Hematopoietic multipotent progenitor cell treated with erythropoietin and hydrocortisone succinate and interleukin-3 and kit ligand, for 6 days (in vitro differentiated cells): ENCODE measurements around the gene PITPNB.

Experiments used
- DNase-seq: peaks from one replicate; pipeline ENCODE4 v3.0.0-alpha.2; 2015

The PITPNB gene

GRCh38 chr22:27878541-27878940, 40.5 kb downstream of the PITPNB start:
- DNase-seq = no peak

- DNase-seq = no peak
Measured at GRCh38 chr22:27877501-27877900, 41.6 kb downstream of the PITPNB start.

DNA sequence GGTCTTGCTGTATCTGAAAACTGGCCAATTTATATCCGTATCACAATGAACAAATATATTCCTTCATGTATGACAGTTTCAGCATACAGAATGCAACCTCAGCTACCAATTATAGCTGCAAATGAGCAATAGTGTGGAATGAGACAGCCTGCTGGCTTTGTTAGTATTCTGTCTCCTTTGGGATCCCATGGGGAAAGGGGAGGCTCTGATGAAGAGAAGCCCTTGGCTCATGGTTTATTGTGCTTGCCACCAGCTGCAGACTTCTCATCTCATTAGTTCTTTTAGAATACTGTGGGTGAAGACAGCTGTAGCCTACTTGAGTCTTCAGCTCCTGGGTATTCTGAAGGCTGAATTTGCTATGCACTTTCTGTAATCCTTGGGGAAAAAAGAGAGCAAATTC, 42.4 kb downstream of the PITPNB start:
- DNase-seq = no peak

DNA sequence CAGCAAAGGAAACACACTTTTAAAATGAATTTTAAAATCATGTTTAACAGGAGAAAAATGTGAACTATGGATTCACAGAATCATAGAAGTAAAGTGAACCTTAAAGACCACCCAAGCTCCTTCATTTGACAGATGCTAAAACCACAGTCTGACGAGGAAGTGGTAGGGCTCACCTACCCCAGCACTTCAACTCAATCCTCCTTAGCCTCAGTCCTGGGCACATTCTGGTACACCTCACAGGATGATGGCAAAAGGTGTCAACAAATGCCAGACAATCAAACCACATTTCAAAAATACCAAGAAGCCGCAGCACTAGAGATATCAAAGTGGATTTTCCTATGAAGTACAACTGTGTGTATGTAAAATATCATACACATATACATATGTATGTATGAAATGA, 43.1 kb downstream of the PITPNB start:
- DNase-seq = no peak

DNA sequence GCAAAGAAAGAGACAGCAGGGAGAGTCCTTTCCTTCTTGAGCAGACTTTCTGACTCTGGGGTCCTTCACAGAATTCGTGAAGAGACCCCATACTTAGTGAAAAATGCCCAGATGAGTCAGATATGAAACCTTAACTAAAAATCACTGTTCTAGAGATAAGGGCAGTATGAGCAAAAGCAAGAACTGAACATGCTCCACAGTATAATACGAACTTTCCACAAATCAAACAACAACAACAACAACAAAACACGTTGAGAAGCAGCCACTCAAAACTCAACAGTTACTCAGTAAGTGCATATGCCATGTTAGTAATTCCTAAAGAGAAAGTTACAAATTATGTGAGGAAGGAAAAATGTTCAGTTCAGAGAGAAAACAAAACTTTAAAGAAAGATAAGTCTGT, 44.3 kb downstream of the PITPNB start:
- DNase-seq = no peak

GRCh38 chr22:27874185-27874584, 44.9 kb downstream of the PITPNB start:
- no peak for DNase-seq

GRCh38 chr22:27873472-27873871, 45.6 kb downstream of the PITPNB start:
- no peak for DNase-seq

GRCh38 chr22:27872488-27872887, 46.6 kb downstream of the PITPNB start:
- DNase-seq = no peak

DNA sequence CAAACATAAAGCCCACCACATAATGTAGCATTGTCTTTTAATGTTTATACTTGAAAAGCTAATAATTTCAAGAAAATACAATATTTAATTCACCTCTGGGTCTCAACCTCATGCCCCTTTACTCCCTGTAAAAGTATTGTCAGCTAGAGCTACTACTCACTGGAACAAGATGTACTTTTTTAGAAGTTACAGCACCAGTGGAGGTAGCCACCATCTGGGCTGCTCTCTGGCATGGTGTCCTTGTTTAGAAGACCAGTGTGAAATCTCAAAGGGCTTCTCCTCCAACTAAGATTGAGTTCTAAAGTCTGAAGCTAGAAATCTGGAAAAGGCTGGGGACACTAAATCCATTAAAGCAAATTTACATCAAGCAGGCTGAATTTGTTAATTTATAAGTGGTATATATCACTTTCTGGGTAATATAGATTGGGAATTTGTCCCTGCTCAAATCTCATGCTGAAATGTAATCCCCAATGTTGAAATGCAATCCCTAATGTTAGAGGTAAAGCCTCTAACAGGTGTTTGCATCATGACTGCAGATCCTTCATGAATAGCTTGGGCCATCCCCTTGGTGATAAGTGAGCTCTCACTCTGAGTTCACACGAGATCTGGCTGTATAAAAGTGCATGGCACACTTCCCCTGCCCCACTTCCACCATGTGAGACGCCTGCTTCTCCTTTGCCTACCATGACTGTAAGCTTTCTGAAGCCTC, 47.6 kb downstream of the PITPNB start:
- DNase-seq = no peak

DNA sequence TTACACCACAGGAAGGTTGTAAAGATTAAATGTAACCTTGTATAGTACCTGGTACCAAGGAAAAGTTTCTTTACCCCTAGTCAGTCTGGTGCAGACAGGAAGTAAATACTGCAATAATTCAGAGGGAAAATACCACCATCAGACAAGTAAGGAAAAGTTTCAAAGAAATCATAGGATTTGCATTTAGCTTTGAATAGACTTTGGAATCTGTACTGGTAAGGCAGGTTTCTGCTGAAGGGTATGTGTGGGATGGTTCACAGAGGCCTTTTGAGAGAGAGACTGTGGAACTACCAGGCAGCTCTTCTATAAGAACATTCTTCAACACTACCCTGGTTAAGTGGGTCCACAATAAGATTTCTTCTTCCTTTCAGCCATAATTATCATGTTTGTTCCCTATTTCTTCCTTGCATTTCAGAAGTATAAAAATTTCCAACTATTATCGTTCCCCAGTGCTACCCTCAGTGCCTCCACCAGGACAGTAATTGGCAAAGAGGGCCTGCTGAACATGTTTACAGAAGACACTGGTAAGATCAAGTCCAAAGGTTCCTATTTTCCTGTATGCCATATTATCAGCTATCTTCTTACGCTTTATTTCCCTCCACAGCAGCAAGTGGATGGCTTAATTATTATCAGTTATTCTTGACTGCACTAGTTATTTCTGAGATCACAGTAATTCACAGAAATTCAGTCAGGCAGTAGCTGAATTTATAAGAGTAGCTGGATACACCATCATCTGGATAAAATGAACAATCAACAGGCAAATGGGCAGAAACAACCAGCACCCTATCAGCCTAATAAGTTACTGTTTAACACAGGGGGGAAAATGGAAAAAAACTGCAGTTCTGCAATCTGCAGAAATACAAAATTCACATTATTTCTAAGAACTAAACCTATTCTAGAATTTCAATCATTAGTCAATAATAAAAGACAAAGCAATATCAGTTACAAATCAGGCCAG, 48.5 kb downstream of the PITPNB start:
- DNase-seq = no peak

DNA sequence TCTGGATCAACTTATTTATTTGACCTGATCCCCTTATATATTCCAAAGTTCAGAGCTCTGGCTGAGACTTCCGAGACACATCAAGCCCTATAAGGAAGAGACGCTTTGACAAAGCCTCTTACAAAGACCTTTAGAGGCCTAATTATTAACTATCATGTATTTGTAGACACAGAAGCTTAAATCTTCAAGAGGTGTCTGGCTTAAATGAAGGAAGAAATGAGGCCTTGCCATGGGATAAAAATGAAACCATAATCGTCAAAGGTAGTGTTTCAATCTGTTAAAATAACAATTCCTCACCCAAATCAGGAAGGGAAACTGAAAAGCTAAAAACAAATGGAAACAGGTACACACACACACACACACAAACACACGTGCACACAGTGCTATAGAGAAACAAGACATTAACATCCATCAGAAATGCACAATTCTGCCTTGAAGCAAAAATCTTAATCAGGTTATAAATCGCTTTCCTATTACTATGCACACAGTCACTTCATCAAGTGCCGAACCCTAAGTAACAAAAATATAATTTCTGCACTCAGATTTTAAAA, 50.2 kb downstream of the PITPNB start:
- no peak for DNase-seq

GRCh38 chr22:27867953-27868731, 50.9 kb downstream of the PITPNB start:
- DNase-seq = no peak

DNA sequence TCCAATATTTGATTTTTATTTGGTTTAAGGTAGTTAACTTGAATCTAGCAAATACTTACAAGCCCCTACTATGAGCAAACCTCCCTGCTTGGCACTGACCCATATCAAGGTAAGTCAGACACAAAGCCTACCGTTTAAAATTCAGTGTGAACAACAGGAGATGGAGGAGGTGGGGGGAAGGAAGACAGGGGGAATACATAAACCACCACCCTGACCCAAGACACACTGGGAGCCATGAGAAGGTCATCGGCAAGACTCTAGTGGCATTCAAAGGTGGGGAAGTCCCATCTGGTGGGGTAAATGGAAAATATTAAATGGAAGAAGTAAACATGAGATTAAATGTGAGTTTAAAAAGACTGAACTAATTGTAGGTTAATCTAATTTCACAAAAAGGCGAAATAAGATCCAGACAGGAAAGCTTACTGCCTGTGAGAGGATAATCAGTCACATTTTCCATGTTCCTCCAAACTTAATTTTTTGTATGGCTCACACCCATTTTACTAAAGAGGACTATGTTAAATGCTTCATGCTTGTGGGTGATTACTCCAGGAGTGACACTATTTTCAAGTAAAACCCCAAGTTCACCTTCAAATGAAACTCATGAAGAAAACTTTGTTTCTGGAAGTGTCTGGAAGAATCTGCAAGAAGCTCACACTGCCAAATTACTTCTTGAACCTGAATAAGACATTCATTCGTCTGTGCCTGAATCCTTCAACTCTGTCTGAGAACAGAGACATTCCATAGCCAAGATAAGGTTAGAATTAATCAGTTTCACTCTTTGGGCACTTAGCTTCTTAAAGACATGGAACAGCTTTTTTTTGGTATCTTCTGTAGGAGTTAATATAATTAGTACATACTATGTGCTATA, 51.7 kb downstream of the PITPNB start:
- no peak for DNase-seq

DNA sequence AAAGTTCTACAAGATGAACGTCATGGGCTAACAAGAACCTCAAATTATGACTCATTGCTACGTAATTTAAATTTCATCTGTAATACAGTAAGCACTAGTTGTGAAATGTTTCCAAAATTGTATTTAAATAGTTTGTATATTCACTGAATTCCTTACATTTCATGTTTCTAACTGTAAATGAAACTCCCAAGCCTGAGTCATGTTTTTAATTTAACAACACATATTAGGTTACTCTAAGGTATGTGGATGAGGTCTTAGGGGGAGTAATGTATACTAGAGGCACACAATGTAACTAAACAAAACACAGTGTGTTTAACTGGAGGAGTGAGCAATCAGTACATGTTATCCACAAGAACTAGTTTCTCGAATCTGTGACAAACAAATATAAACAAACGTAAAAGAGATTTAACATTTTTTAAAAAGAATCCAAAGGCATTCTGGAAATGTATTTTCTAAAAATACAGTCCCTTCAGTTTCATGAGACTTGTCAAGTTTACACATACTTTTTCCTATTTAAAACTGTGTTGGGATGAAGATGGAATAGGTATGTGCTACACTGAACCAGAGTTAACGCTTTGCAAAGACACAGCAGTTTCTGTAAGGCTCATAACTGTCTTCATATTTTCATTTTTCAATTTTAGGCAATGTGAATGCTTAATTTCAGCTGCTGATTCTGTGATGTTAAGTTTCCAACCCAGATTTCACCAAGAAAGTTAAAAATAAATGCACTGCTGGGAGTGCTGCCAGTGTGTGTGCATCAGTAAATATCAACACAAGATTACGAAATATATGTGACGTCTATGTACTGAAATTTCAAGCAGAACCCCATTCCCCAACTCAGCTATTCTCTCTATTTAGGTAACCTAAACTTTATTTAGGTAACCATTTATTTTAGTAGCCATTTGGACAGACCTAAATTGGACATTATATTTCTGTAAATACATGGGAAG, 52.6 kb downstream of the PITPNB start:
- no peak for DNase-seq

GRCh38 chr22:27865496-27865895, 53.6 kb downstream of the PITPNB start:
- DNase-seq = peak; percentile 30

DNA sequence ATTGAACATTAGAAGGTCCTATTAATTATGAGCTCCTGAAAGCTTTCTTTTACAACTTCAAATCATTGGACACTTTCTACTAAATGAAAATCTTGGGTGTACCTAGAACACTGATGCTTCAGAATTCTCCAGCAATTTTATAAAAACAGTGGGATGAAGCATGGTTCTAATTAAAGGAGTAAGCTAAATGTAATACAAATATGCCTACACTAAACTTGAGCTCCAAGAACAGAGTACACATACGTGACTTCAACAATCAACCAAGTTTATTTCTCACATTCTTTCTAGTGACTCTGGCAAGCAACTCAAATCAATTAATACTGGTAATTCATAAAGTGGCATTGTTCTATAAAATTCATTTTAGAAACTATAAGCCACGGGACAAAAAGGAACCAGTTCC, 55.5 kb downstream of the PITPNB start:
- DNase-seq = no peak

DNA sequence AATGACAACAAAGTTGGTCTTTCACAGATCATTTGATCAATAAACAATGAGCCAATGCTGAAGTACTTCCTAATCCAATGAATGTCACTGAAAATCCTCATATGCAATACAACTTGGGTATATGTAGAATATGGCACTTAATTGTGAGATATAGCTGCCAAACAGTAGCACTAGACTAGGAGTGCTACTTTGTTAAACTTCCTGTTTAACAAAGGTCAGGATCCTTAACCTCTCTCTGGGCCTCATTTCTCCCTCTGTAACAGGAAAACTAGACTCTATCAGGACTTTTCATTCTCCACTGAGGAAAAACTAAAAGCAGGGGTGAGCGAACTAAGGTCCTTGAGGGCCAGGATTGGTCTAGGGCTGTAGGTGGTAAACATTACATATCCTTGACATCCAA, 56.1 kb downstream of the PITPNB start:
- no peak for DNase-seq

DNA sequence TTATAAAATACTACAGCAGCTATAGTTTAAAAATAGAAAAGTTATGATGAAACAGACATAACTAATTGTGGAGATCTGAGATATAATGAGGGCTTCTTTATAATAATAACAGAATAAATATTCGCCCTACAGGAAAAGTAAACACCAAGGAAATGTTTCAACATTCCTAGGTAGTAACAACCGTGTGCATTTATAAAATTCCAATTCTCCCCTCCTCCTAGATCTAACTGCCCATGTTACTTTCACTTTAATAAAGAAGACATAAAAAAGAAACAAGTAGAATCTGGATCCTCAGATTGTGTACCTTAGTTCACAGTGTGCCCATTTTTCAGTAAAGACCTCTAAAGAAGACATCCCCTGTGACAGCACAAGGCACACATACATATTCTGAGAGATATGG, 59.7 kb downstream of the PITPNB start:
- no peak for DNase-seq

- DNase-seq = no peak
Measured at GRCh38 chr22:27858626-27859025, 60.4 kb downstream of the PITPNB start.

DNA sequence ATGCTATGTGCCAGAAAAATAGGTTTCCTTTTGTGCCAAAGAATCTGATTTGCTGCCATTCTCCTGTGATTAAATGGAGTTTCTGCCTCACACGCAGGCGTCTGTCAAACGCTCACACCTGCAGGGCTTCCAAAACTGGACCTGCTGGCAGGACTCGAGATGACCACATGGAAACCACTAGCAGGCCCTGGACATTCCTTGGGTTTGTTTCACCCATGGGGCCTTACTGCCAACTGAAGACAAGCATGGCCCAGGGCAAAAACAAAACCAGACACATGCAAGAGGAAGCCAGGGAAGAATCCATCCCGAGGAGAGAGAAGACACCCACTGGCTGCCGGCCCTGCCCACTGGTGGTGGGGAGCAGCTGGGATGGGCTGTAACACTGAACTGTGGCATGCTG, 61.6 kb downstream of the PITPNB start:
- DNase-seq = no peak

GRCh38 chr22:27856386-27856785, 62.7 kb downstream of the PITPNB start:
- DNase-seq = no peak
